CD14-positive monocyte (primary cell): ENCODE data around the gene SNRNP35. TPM values are rescaled to one million over a fixed set of nuclear protein-coding genes. Genes with fewer than 3 reads are reported as not detected.
"Not testable (repeated sequence)": the region's sequence is repeated elsewhere in the genome, so short reads cannot be mapped to it uniquely, and the experiment has no call there.

Source experiments
- DNase-seq, 3 donors: peaks; one replicate each; pipeline ENCODE4 v3.0.0-alpha.2; 2011 to 2022
- H2AFZ ChIP-seq: 2 replicates; pipeline ENCODE4 v1.6.0; 2012; ENCODE audit warnings: mild to moderate bottlenecking, low read depth, low read length, inconsistent platforms; ENCODE audit not compliant: insufficient read depth, poor library complexity, severe bottlenecking
- H3K27ac ChIP-seq, 2 donors: 1 replicate in 1 of 2; 2 replicates in 1 of 2; pipeline ENCODE4 v1.5.1; 2012 to 2013; ENCODE audit warnings: low read length in 2 of 2, control low read depth in 1 of 2, inconsistent platforms in 1 of 2, low read depth in 1 of 2, mild to moderate bottlenecking in 1 of 2
- H3K27me3 ChIP-seq, 2 donors: one replicate each; pipeline versions ENCODE4 v1.6.0 to v1.6.1; 2011 to 2013; ENCODE audit warnings: low read length in 2 of 2; ENCODE audit not compliant: control insufficient read depth in 2 of 2, insufficient read depth in 2 of 2
- H3K36me3 ChIP-seq, 2 donors: replicated peaks in 1 of 2; 1 replicate in 1 of 2; 2 replicates in 1 of 2; pipeline versions ENCODE4 v1.5.1 to v1.6.1; 2012 to 2013; ENCODE audit warnings: low read length in 2 of 2, control low read depth in 1 of 2, inconsistent platforms in 1 of 2, mild to moderate bottlenecking in 1 of 2; ENCODE audit not compliant: insufficient read depth in 2 of 2, control insufficient read depth in 1 of 2
- H3K4me1 ChIP-seq, 2 donors: 1 replicate in 1 of 2; 2 replicates in 1 of 2; pipeline versions ENCODE4 v1.5.1 to v1.6.1; 2012 to 2013; ENCODE audit warnings: low read length in 2 of 2, control low read depth in 1 of 2, inconsistent platforms in 1 of 2, mild to moderate bottlenecking in 1 of 2, moderate library complexity in 1 of 2; ENCODE audit not compliant: insufficient read depth in 2 of 2, control insufficient read depth in 1 of 2
- H3K4me2 ChIP-seq: replicated peaks from 2 replicates; pipeline ENCODE3; 2012; ENCODE audit warnings: low read length, moderate library complexity, mild to moderate bottlenecking; ENCODE audit not compliant: poor library complexity, severe bottlenecking; ENCODE audit errors: extremely low read depth
- H3K4me3 ChIP-seq, 3 experiments: fragments of 200-600 bp in 1 of 3; sonication (generic) in 1 of 3; replicated peaks in 1 of 3; 1 replicate in 2 of 3; 2 replicates in 1 of 3; pipeline ENCODE4 v1.5.1; 2011 to 2013; ENCODE audit warnings: low read length in 3 of 3, mild to moderate bottlenecking in 3 of 3, control low read depth in 2 of 3, low read depth in 2 of 3, inconsistent platforms in 1 of 3, moderate library complexity in 1 of 3
- H3K79me2 ChIP-seq: 2 replicates; pipeline ENCODE4 v1.6.0; 2012; ENCODE audit warnings: mild to moderate bottlenecking, control low read depth, inconsistent platforms, low read length, moderate library complexity; ENCODE audit not compliant: insufficient read depth
- H3K9ac ChIP-seq: 2 replicates; pipeline ENCODE4 v1.6.0; 2017; ENCODE audit warnings: low read length, mild to moderate bottlenecking; ENCODE audit not compliant: insufficient read depth, poor library complexity, severe bottlenecking
- H3K9me3 ChIP-seq, 2 donors: replicated peaks in 1 of 2; 1 replicate in 1 of 2; 2 replicates in 1 of 2; pipeline versions ENCODE4 v1.5.1 to v1.6.1; 2012 to 2013; ENCODE audit warnings: low read length in 2 of 2, control low read depth in 1 of 2; ENCODE audit not compliant: control insufficient read depth in 1 of 2, insufficient read depth in 1 of 2
- H4K20me1 ChIP-seq: 2 replicates; pipeline ENCODE4 v1.6.0; 2012; ENCODE audit warnings: mild to moderate bottlenecking, low read length, control low read depth, moderate library complexity; ENCODE audit not compliant: insufficient read depth
- H3K27ac Mint-ChIP-seq, 7 donors: one replicate each; pipeline ENCODE4 v1.8.0; 2020; ENCODE audit warnings: mild to moderate bottlenecking in 7 of 7, mixed read lengths in 7 of 7, moderate library complexity in 6 of 7, inconsistent platforms in 2 of 7
- H3K27me3 Mint-ChIP-seq, 3 donors: one replicate each; pipeline ENCODE4 v1.8.0; 2021 to 2022; ENCODE audit warnings: low read depth in 3 of 3, mild to moderate bottlenecking in 3 of 3, mixed read lengths in 3 of 3, moderate library complexity in 3 of 3, inconsistent platforms in 1 of 3
- H3K36me3 Mint-ChIP-seq, 2 donors: one replicate each; pipeline ENCODE4 v1.8.0; 2020; ENCODE audit warnings: mixed read lengths in 2 of 2, inconsistent platforms in 1 of 2, mild to moderate bottlenecking in 1 of 2
- H3K4me1 Mint-ChIP-seq: one replicate; pipeline ENCODE4 v1.8.0; 2020; ENCODE audit warnings: mild to moderate bottlenecking, mixed read lengths
- H3K4me3 Mint-ChIP-seq, 2 donors: one replicate each; pipeline ENCODE4 v1.8.0; 2020; ENCODE audit warnings: mild to moderate bottlenecking in 2 of 2, mixed read lengths in 2 of 2, moderate library complexity in 1 of 2
- H3K9me3 Mint-ChIP-seq, 7 donors: one replicate each; pipeline ENCODE4 v1.8.0; 2020 to 2022; ENCODE audit warnings: mixed read lengths in 7 of 7, mild to moderate bottlenecking in 6 of 7, moderate library complexity in 6 of 7, inconsistent platforms in 2 of 7
- WGBS: methylation state at CpG from one replicate; pipeline ENCODE4 v1.1.5; 2013; ENCODE audit warnings: missing lambda C conversion rate; ENCODE audit not compliant: insufficient coverage; 5-methylcytosine and 5-hydroxymethylcytosine counted together
- intact Hi-C, 2 donors: fragments of 100-400 bp; cut with micrococcal nuclease; formaldehyde crosslinking; loops; one replicate each; pipeline versions ENCODE4 v1.15.0 to v1.15.1; 2023
- polyA plus RNA-seq, 3 donors: library from polyadenylated mRNA; depleted of rRNA in 1 of 3; unstranded in 2 of 3; stranded (reverse) in 1 of 3; fragments of 300-500 nt in 2 of 3; fragments of >200 nt in 1 of 3; fragmentation: Illumina TruSeq in 2 of 3; gene quantifications; 1 replicate in 2 of 3; 2 replicates in 1 of 3; pipeline ENCODE4 v1.2.3, GENCODE V29; 2012 to 2021
- TF ChIP-seq, protein P1 (sequence below): fragments of 200-600 bp; IDR thresholded peaks from one replicate; pipeline ENCODE4 v1.8.0; 2022; ENCODE audit warnings: antibody characterized with exemption, mild to moderate bottlenecking

The SNRNP35 gene
- polyA plus RNA-seq, 3 donors, result 13.4 to 19.5 (median 16.7) TPM

DNA sequence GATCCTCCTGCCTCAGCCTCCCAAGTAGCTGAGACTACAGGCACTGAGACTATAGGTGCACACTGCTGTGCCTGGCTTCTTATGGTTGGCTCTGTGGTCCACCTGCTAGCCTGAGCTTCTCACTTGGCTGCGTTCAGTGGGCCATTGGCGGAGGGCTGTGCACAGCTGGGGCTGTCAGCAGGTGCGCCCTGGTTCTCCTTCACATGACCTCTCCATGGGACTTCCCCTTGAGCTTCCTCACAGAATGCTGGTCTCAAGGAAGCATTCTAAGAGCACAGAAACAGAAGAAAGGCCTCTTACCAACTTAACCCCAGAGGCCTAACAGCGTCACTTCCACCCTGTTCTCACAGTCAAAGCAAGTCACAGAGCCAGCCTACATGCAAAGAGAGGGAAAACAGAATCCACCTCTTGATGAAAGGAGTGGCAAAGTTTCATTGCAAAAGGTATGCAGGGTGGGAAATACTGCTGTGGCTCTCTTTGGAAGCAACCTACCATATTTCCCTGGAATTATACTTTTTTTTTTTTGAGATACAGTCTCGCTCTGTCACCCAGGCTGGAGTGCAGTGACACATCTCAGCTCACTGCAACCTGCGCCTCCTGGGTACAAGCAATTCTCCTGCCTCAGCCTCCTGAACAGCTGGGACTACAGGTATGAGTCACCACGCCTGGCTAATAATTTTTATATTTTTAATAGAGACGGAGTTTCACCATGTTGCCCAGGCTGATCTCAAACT, 30.7 kb upstream of the SNRNP35 start:
- peaks cover 98% of the 10 kb centered on the region for H4K20me1 ChIP-seq
- no peak overlapping the region for H3K4me3 Mint-ChIP-seq
- intact Hi-C loops, result no loop called here
- peak overlapping the region in 1 of 2 donors; percentile 25 for H3K27ac ChIP-seq
- no peak overlapping the region for H3K9ac ChIP-seq
- no peak overlapping the region for H3K4me2 ChIP-seq
- peaks cover 11 to 13% of the 10 kb centered on the region in 2 donors for H3K4me1 ChIP-seq
- H3K9me3 Mint-ChIP-seq, result peaks cover 0 to 4% (median 0%) of the 10 kb centered on the region in 7 donors
- H3K9me3 ChIP-seq, result no peaks in the 10 kb centered on the region
- H3K36me3 ChIP-seq, result peaks cover 42 to 83% of the 10 kb centered on the region in 2 donors
- no peak overlapping the region for H2AFZ ChIP-seq
- no peak overlapping the region for H3K4me3 ChIP-seq
- no peaks in the 10 kb centered on the region for H3K27me3 Mint-ChIP-seq
- no peaks in the 10 kb centered on the region for H3K27me3 ChIP-seq
- peak overlapping the region in 6 of 7 donors; percentile 19 to 87 (median 52) for H3K27ac Mint-ChIP-seq
- 95% methylated on average over 5 of the region's 8 CpGs for WGBS
- peaks cover 65 to 89% of the 10 kb centered on the region in 2 donors for H3K36me3 Mint-ChIP-seq
- TF ChIP-seq, protein P1, sequence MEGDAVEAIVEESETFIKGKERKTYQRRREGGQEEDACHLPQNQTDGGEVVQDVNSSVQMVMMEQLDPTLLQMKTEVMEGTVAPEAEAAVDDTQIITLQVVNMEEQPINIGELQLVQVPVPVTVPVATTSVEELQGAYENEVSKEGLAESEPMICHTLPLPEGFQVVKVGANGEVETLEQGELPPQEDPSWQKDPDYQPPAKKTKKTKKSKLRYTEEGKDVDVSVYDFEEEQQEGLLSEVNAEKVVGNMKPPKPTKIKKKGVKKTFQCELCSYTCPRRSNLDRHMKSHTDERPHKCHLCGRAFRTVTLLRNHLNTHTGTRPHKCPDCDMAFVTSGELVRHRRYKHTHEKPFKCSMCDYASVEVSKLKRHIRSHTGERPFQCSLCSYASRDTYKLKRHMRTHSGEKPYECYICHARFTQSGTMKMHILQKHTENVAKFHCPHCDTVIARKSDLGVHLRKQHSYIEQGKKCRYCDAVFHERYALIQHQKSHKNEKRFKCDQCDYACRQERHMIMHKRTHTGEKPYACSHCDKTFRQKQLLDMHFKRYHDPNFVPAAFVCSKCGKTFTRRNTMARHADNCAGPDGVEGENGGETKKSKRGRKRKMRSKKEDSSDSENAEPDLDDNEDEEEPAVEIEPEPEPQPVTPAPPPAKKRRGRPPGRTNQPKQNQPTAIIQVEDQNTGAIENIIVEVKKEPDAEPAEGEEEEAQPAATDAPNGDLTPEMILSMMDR, result no peak
- peaks cover 99% of the 10 kb centered on the region for H3K79me2 ChIP-seq
- peak in 1 of 3 donors; percentile 27 for DNase-seq
- H3K4me1 Mint-ChIP-seq, result peaks cover 13% of the 10 kb centered on the region

DNA sequence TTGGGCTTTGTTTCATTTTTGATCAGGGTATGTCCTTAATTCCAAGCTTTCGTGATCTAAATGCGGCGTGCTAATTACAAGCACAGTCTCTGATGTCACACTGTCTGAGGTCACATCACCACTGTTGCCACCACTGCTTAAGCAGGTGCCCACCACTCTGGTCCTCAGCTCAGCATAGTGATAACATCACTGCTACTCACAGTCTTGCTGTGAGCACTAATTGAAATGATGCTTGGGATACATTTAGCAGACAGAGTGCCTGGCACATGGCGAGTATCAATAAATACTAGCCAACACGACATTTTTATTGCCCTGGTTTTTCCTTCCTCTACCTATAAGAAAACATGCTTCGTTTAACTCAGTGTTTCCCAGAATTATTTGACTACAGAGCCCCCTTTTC, 29.3 kb upstream of the SNRNP35 start:
- Histone ChIP-seq H3K9me3 (no peaks in the 10 kb centered on the region), H3K4me3 (no peak overlapping the region), H3K4me1 (peaks cover 23 to 24% of the 10 kb centered on the region in 2 donors), H3K9ac (no peak overlapping the region), H3K27me3 (no peaks in the 10 kb centered on the region), H3K27ac (no peak overlapping the region), H4K20me1 (peaks cover 98% of the 10 kb centered on the region), H3K79me2 (peaks cover 100% of the 10 kb centered on the region), H3K4me2 (no peak overlapping the region), H3K36me3 (peaks cover 33 to 69% of the 10 kb centered on the region in 2 donors), H2AFZ (no peak overlapping the region)
- TF ChIP-seq, protein P1, result no peak
- H3K4me1 Mint-ChIP-seq, result peaks cover 27% of the 10 kb centered on the region
- no peak overlapping the region for H3K4me3 Mint-ChIP-seq
- no peaks in the 10 kb centered on the region for H3K27me3 Mint-ChIP-seq
- H3K9me3 Mint-ChIP-seq, result peaks cover 0 to 4% (median 0%) of the 10 kb centered on the region in 7 donors
- H3K27ac Mint-ChIP-seq, result peak overlapping the region in 1 of 7 donors; percentile 53
- H3K36me3 Mint-ChIP-seq, result peaks cover 54 to 76% of the 10 kb centered on the region in 2 donors
- no peak for DNase-seq
- intact Hi-C loops, result no loop called here
- WGBS, result 83% methylated on average over 6 of the region's 6 CpGs

DNA sequence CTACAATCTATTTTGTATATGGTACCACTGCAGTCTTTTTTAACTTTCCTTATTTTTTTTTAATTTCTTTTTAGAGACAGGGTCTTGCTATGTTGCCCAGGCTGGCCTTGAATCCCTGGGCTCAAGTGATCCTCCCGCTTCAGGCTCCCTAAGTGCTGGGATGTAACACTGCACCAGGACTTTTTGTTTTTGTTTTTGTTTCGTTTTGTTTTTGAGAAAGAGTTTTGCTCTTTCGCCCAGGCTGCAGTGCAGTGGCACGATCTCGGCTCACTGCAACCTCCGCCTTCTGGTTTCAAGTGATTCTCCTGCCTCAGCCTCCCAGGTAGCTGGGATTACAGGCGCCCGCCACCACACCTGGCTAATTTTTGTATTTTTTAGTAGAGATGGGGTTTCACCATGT, 28.8 kb upstream of the SNRNP35 start:
- H3K27ac ChIP-seq, H3K27me3 ChIP-seq, H3K9me3 Mint-ChIP-seq, intact Hi-C loops, H3K4me3 Mint-ChIP-seq, H3K4me3 ChIP-seq, H3K9ac ChIP-seq, H3K27me3 Mint-ChIP-seq, H2AFZ ChIP-seq, H3K9me3 ChIP-seq, DNase-seq, H3K4me2 ChIP-seq: not testable (repeated sequence)
- peaks cover 28 to 64% of the 10 kb centered on the region in 2 donors for H3K36me3 ChIP-seq
- Mint-ChIP-seq H3K27ac (peak overlapping the region in 4 of 7 donors; percentile 46 to 83 (median 50)), H3K4me1 (peaks cover 31% of the 10 kb centered on the region), H3K36me3 (peaks cover 52 to 76% of the 10 kb centered on the region in 2 donors)
- H3K4me1 ChIP-seq, result peaks cover 28 to 29% of the 10 kb centered on the region in 2 donors
- WGBS, result 98% methylated on average over 6 of the region's 8 CpGs
- H4K20me1 ChIP-seq, result peaks cover 98% of the 10 kb centered on the region
- peaks cover 100% of the 10 kb centered on the region for H3K79me2 ChIP-seq
